Skeletal muscle satellite cell (primary cell): ENCODE measurements around the gene CDK8. TPM values are rescaled to one million over a fixed set of nuclear protein-coding genes. Genes with fewer than 3 reads are reported as not detected.

Experiments used
- H3K27me3 ChIP-seq: 2 replicates; pipeline ENCODE4 v1.7.0; 2013; ENCODE audit warnings: low read length; ENCODE audit not compliant: control insufficient read depth, insufficient read depth
- H3K36me3 ChIP-seq: 2 replicates; pipeline ENCODE4 v1.7.0; 2013; ENCODE audit warnings: mild to moderate bottlenecking, control low read depth, low read length; ENCODE audit not compliant: insufficient read depth
- H3K4me1 ChIP-seq: 2 replicates; pipeline ENCODE4 v1.7.0; 2013; ENCODE audit warnings: low read length; ENCODE audit not compliant: control insufficient read depth, insufficient read depth
- H3K4me2 ChIP-seq: 2 replicates; pipeline ENCODE4 v1.7.0; 2013; ENCODE audit warnings: mild to moderate bottlenecking, low read length
- H3K4me3 ChIP-seq: 2 replicates; pipeline ENCODE4 v1.7.0; 2013; ENCODE audit warnings: low read length
- H3K9ac ChIP-seq: 2 replicates; pipeline ENCODE4 v1.7.0; 2013; ENCODE audit warnings: mild to moderate bottlenecking, low read depth, low read length, moderate library complexity
- H3K9me3 ChIP-seq: replicated peaks from 2 replicates; pipeline ENCODE4 v1.7.0; 2013; ENCODE audit warnings: mild to moderate bottlenecking, control low read depth, low read length
- total RNA-seq: library from RNA; depleted of rRNA; stranded (reverse); fragments of >200 nt; gene quantifications from 2 replicates; pipeline ENCODE4 v1.2.3, GENCODE V29; 2012; rRNA removed

Gene CDK8
- 16.2 and 16.8 TPM in 2 replicates for total RNA-seq

DNA sequence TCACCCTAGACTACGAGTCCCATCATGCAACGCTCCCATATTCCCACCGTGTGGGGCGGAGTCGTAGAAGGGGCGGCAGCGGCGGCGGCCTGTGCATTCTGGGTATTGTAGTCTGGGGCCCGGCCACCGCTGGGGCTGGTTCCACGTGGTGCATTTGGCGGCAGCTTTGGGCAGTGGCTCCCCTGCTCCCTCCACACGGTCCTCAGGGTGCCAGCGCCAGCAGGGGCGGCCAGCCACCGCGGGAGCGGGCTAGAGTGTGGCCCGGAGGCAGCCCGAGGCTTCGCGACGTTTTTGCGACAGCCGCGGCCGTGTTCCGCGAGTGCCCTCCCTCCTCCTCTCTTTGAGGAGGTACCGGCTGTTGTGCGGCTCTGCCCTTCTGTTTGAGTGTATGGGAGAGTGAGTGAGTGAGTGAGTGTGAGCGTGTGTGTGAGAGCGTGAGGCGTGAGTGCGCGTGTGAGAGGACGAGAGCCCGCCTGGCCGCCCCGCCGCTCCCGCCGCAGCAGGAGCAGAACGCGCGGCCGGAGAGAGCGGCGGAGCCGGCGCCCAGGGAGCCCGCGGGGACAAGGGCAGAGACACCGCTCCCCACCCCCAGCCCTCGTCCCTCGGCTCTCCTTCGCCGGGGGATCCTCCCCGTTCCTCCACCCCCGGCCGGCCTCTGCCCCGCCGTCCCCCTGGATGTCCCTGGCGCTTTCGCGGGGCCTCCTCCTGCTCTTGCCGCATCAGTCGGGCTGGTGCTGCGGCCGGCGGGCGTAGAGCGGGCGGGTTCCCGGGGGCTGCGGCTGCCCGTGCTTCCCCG, at the start of gene CDK8:
Gene CDK8 (plus strand): TSS at position 343 of the 796 bp plus-strand sequence. CDS start 513 bp downstream, outside the sequence.
- peak within 1 kb of the TSS; percentile 83 for H3K9ac ChIP-seq
- H3K27me3 ChIP-seq: peaks cover 10% of the 10 kb centered on the region
- H3K9me3 ChIP-seq: no peaks in the 10 kb centered on the region
- peak within 1 kb of the TSS; percentile 96 for H3K4me2 ChIP-seq
- peak within 1 kb of the TSS; percentile 96 for H3K4me3 ChIP-seq
- no peaks in the 10 kb centered on the region for H3K36me3 ChIP-seq
- H3K4me1 ChIP-seq: peaks cover 10% of the 10 kb centered on the region

DNA sequence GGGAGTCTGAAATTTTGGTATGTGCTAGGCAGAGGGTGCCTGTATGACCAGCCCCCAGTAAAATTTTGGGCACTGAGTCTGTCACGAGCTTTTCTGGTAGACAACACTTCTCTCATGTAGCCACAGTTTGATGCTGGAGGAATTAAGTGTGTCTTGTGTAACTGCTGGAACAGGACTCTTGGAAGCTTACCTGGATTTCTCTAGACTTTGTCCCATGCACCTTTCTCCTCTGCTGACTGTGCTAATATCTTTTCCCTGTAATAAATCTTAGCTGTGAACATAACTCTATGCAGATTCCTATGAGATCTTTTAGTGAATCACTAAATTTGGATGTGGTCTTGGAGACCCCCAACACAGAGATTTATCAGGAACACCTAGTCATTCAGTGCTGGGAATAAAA, 45.6 kb upstream of the CDK8 start:
- H3K9ac ChIP-seq: no peak overlapping the region
- H3K36me3 ChIP-seq: peaks cover 24% of the 10 kb centered on the region
- no peaks in the 10 kb centered on the region for H3K27me3 ChIP-seq
- no peaks in the 10 kb centered on the region for H3K9me3 ChIP-seq
- no peak overlapping the region for H3K4me3 ChIP-seq
- H3K4me2 ChIP-seq: no peak overlapping the region
- H3K4me1 ChIP-seq: no peaks in the 10 kb centered on the region

DNA sequence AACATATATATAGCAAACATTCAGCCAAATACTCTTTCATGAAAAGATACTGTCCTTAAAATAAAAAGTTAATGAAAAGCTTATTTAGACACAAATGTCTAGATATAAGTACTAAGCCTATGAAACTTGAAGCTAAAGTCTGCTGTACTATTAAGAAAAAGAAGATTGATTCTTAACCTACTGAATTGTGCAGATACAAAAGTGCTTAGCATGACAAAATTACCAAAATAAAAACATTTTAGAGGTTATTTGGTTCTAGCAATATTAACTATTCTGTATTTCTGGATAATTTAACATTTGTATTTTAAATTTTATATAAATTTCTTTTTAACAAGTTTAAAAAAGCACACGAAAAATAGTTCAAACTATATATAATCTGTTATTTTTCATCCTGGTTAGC, 40.6 kb upstream of the CDK8 start:
- Histone ChIP-seq H3K4me3 (no peak overlapping the region), H3K4me2 (no peak overlapping the region), H3K36me3 (peaks cover 60% of the 10 kb centered on the region), H3K9me3 (no peaks in the 10 kb centered on the region), H3K27me3 (no peaks in the 10 kb centered on the region), H3K4me1 (no peaks in the 10 kb centered on the region), H3K9ac (no peak overlapping the region)

DNA sequence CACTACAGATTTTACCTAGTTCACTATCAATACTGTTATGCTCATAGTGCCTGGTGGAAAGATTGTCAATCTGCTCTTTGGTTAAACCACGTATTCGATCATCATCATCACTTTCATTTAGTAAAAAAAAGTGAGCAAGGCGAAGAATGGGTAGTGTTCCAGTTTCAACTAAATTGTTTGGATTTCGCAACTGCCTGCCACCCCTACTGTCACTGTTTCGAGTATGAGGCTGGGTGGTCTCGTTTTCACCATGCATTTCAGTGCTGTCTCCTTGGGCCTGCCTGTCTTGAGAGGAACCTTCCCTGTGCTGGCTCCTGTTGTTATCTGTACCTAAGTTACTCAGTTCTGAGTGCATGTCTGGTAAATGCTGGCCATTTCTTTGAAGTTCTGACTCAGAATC, 39.9 kb upstream of the CDK8 start:
- no peak overlapping the region for H3K4me3 ChIP-seq
- no peaks in the 10 kb centered on the region for H3K27me3 ChIP-seq
- H3K4me1 ChIP-seq: no peaks in the 10 kb centered on the region
- no peaks in the 10 kb centered on the region for H3K9me3 ChIP-seq
- H3K36me3 ChIP-seq: peaks cover 65% of the 10 kb centered on the region
- no peak overlapping the region for H3K9ac ChIP-seq
- no peak overlapping the region for H3K4me2 ChIP-seq

DNA sequence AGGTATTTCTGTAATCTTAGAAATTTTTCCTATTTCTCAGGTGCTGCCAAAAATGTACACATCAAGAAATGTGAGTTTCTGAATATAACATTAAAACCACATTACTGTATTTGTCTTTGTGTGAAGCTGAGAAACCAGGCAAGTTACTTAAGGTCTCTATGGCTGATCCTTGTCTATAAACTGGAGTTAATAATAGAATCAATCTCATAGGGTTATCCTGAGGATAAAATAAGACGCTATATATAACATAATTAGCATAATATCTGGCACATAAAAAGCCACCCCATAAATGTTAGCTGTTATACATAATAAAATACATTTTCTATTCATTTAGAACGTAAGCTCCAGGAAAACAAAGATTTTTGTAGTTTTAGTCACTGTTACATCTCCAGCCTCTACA, 37.9 kb upstream of the CDK8 start:
- no peak overlapping the region for H3K4me3 ChIP-seq
- no peak overlapping the region for H3K9ac ChIP-seq
- peaks cover 71% of the 10 kb centered on the region for H3K36me3 ChIP-seq
- no peaks in the 10 kb centered on the region for H3K27me3 ChIP-seq
- H3K4me2 ChIP-seq: no peak overlapping the region
- peaks cover 10% of the 10 kb centered on the region for H3K4me1 ChIP-seq
- H3K9me3 ChIP-seq: no peaks in the 10 kb centered on the region

DNA sequence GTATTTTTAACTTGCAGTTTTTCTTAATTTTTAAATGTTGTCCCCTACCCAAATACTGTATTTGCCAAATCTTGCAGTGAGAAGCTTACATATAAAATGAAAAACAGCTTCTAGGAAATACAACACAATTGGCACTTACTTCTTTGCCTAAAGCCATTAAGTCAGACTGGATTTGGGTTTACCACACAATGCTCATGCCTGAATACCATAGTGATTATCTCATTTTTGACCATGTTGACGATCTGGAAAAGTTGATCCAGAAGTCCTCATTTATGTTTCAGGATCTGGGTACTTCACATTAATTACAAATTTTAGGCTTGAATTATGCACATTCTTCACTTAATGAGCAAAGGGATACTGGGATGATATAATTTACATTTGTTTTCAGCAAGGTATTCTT, 34.2 kb upstream of the CDK8 start:
- Histone ChIP-seq H3K27me3 (no peaks in the 10 kb centered on the region), H3K4me1 (peaks cover 17% of the 10 kb centered on the region), H3K9me3 (no peaks in the 10 kb centered on the region), H3K4me3 (no peak overlapping the region), H3K36me3 (peaks cover 47% of the 10 kb centered on the region), H3K4me2 (peak overlapping the region; percentile 80), H3K9ac (no peak overlapping the region)

DNA sequence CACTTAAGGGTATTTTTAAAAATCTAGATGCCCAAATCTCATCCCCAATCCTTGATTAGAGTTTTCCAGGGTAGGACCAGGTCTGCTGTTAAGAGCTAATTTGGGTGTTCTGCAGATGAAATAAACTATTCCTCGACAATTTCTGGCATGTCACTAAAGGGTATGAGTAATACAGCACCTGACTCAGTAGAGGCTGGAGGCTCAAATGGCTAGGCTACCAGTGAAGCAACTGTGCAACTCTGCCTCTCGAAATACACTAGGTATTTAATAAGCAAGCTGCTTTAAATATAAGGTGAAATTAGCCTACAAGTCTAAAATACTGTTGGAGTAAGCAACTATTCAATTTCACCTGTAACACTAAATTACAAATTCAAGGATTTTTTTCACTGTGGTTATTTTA, 33.4 kb upstream of the CDK8 start:
- Histone ChIP-seq H3K4me1 (peaks cover 17% of the 10 kb centered on the region), H3K9ac (peak overlapping the region; percentile 96), H3K4me3 (peak overlapping the region; percentile 83), H3K4me2 (peak overlapping the region; percentile 80), H3K9me3 (no peaks in the 10 kb centered on the region), H3K36me3 (peaks cover 38% of the 10 kb centered on the region), H3K27me3 (no peaks in the 10 kb centered on the region)

DNA sequence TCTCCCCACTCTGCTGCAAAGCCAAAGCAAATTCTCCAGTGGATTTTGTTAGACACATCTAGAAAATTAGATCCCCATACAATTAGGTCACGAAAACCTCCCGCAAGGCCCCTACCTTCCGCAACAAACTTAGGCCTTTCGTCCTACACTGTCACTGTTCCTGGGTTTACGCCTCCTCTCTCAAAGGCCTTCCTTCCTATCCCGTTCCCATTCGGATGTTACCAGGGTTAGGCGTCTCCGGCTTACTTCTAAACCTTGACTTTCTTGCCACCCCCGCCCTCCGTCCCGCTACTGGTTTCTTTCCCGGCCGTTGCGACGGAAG, 32.6 kb upstream of the CDK8 start:
- H3K36me3 ChIP-seq: peaks cover 32% of the 10 kb centered on the region
- H3K9me3 ChIP-seq: no peaks in the 10 kb centered on the region
- H3K9ac ChIP-seq: peak overlapping the region; percentile 96
- H3K4me3 ChIP-seq: peak overlapping the region; percentile 83
- H3K27me3 ChIP-seq: peaks cover 5% of the 10 kb centered on the region
- H3K4me1 ChIP-seq: peaks cover 17% of the 10 kb centered on the region
- H3K4me2 ChIP-seq: peak overlapping the region; percentile 80

DNA sequence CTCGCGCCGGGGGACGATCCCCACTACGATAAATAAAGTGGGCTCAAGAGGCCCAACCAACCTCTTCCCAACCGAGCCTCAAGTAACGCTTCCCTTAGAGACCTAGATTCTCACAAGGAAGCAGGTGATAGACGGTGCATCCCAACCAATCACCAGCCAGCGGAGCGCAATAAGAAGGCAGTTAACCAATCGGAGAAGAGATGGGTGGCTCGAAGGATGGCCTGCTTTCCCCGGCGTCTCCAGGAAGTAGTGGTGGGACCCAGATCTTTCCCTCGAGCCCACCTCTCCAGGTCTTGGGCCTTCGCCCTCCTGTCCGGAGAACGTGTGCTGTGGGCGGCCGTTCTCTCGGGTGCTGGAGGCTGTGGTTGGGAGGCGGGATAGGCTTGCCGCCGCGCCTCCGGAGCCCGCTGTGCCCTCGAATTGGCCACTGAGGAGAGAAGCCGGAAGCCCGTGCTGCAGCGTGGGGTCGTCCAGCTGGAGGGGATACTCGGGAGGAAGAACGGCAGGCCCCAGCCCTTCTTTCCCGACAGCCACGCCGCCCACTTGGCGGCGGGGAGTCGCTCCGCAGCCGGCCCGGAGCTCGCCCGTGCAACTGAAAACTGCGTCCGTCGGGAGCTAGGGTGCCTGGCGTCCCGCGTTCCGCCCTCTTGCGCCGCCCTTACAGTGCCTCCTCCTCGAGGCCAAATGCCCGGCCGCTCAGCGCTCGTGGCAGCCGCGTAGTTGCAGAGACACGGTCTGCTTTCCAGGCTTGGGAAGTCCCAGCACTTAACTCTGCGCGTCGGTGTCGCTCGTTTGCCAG, 32.0 kb upstream of the CDK8 start, which contains the start of gene RNF6:
Gene RNF6 (minus strand): TSS at position 594 of the 799 bp plus-strand sequence. CDS start 2,665 bp downstream, outside the sequence.
- H3K36me3 ChIP-seq: peaks cover 30% of the 10 kb centered on the region
- no peaks in the 10 kb centered on the region for H3K9me3 ChIP-seq
- peaks cover 5% of the 10 kb centered on the region for H3K27me3 ChIP-seq
- H3K4me1 ChIP-seq: peaks cover 17% of the 10 kb centered on the region
- peak within 1 kb of the TSS; percentile 96 for H3K9ac ChIP-seq
- peak within 1 kb of the TSS; percentile 83 for H3K4me3 ChIP-seq
- peak within 1 kb of the TSS; percentile 80 for H3K4me2 ChIP-seq

DNA sequence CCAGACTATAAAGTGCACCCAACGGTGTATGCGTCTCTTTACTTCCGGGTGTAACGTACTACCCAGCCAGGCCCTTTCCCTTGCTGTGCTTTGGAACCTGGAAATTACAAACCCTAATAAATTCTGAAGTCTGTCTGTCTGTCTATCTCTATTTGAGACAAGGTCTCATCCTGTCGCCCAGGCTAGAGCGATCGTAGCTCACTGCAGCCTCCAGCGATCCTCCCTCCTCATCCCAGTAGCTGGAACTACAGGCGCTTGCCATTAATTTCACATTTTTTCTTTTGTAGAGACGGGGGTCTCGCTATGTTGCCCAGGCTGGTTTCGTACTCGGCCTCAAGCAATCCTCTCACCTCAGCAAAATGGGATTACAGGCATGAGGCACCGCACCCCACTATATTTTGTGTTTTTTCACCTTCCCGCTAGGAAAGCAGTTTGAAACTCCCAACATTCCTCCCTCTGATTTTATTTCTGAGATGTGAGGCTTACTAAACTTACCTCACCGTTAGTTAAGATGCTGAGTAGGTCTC, 31.3 kb upstream of the CDK8 start:
- peak overlapping the region; percentile 96 for H3K9ac ChIP-seq
- H3K27me3 ChIP-seq: peaks cover 5% of the 10 kb centered on the region
- peaks cover 23% of the 10 kb centered on the region for H3K36me3 ChIP-seq
- H3K4me3 ChIP-seq: peak overlapping the region; percentile 83
- peaks cover 17% of the 10 kb centered on the region for H3K4me1 ChIP-seq
- peak overlapping the region; percentile 80 for H3K4me2 ChIP-seq
- H3K9me3 ChIP-seq: no peaks in the 10 kb centered on the region

DNA sequence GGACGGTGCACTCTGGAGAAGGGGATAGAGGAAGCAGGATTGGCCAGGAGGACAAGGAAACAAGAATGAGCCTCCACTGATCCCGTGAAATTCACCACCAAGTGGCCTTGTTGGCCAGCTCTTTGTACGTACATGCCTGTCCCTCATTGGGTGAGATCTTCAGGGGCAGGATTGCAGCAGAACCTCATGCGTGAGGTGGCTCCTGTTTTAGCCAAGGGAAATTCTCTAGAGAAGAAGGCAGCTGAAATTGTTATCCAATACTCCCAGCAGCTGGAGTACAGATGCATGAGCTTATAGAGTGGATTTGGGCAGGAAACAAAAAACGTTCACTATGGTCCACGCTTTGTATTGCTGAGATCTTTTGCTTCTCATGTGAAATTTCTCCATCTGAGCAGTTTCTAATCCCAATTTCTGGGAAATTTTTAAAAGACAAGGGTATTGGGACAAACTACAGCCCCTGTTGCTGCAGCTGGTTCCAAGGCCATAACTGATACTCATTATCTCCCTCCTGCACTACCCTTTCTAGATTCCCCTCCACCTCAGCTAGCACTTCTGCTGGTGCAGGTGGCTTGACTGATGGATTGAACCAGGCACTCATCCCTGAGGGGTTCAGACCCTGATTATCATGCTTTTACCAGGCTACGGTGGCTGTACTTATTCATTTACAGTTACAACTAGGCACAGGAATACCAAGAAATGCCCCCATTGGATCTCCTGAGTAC, 27.9 kb upstream of the CDK8 start:
- no peaks in the 10 kb centered on the region for H3K9me3 ChIP-seq
- no peak overlapping the region for H3K4me2 ChIP-seq
- H3K9ac ChIP-seq: no peak overlapping the region
- H3K4me3 ChIP-seq: no peak overlapping the region
- peaks cover 5% of the 10 kb centered on the region for H3K27me3 ChIP-seq
- H3K4me1 ChIP-seq: peaks cover 7% of the 10 kb centered on the region
- no peaks in the 10 kb centered on the region for H3K36me3 ChIP-seq
